Body of pancreas (tissue), 4 donors: ENCODE measurements around the gene MSL2. TPM values are rescaled to one million over a fixed set of nuclear protein-coding genes. Genes with fewer than 3 reads are reported as not detected.

Experiments used
- ATAC-seq: fragments of 150-250 bp; one replicate; pipeline ENCODE4 v1.9.1; 2016
- DNase-seq, 4 donors: peaks; one replicate each; pipeline ENCODE4 v3.0.0-alpha.2; 2019
- H3K27ac ChIP-seq, 4 donors: fragments of 200-600 bp; sonication (generic); 1 replicate in 3 of 4; 2 replicates in 1 of 4; pipeline versions ENCODE4 v1.5.1 to v1.6.1; 2016 to 2019; ENCODE audit warnings: mild to moderate bottlenecking in 1 of 4, mixed read lengths in 1 of 4, moderate library complexity in 1 of 4
- H3K27me3 ChIP-seq, 2 donors: fragments of 200-600 bp; sonication (generic); one replicate each; pipeline ENCODE4 v1.6.0; 2016; ENCODE audit warnings: mild to moderate bottlenecking in 1 of 2
- H3K36me3 ChIP-seq, 2 donors: fragments of 200-600 bp; sonication (generic); replicated peaks in 1 of 2; 2 replicates each; pipeline ENCODE4 v1.5.1; 2016; ENCODE audit warnings: low read depth in 2 of 2; ENCODE audit not compliant: insufficient read depth in 1 of 2
- H3K4me1 ChIP-seq: fragments of 200-600 bp; sonication (generic); one replicate; pipeline ENCODE4 v1.6.0; 2016
- H3K4me3 ChIP-seq, 2 donors: fragments of 200-600 bp; sonication (generic); 1 replicate in 1 of 2; 2 replicates in 1 of 2; pipeline ENCODE4 v1.5.1; 2016 to 2019
- H3K9me3 ChIP-seq, 3 donors: fragments of 200-600 bp; sonication (generic); 1 replicate in 2 of 3; 2 replicates in 1 of 3; pipeline ENCODE4 v1.5.1; 2016
- POLR2A ChIP-seq, 3 donors: fragments of 450-650 bp; IDR thresholded peaks; one replicate each; pipeline ENCODE4 v1.6.1; 2016; ENCODE audit warnings: antibody characterized with exemption in 3 of 3, mild to moderate bottlenecking in 2 of 3
- WGBS, 2 donors: methylation state at CpG; one replicate each; pipeline ENCODE4 v1.1.5; 2017; 5-methylcytosine and 5-hydroxymethylcytosine counted together
- intact Hi-C: fragments of 100-400 bp; cut with DNase I; formaldehyde crosslinking; loops from one replicate; pipeline ENCODE4 v1.15.1; 2023
- total RNA-seq, 2 donors: library from RNA; depleted of rRNA; stranded (reverse); fragments of >200 nt; gene quantifications; one replicate each; pipeline ENCODE4 v1.1.0, GENCODE V29; 2016
- TF ChIP-seq, protein P1 (sequence below), 7 experiments: fragments of 450-650 bp in 4 of 7; fragments of 200-600 bp in 3 of 7; sonication (generic) in 3 of 7; IDR thresholded peaks; one replicate each; pipeline ENCODE4 v1.5.1; 2016 to 2019; ENCODE audit warnings: antibody characterized with exemption in 7 of 7

The MSL2 gene
- total RNA-seq, 2 donors from 2014 or later, result 17.5 to 19.2 TPM

DNA sequence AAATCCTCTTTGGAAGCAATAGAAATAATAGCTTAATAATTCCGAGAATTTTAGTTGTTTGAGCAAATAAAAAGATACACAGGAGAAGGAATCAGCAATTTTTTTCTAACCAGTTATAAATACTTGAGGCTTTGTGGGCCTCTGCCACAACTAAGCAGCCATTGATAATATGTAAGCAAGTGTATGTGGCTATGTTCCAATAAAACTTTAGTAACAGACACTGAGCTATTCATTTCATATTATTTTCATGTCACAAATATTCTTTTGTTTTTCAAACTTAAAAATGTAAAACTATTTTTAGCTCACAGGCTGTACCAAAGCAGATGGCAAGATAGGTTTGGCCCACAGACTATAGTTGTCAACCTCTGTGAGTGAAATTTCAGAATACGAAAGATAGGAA, 85.7 kb downstream of the MSL2 start:
- intact Hi-C loops, result no loop called here
- ATAC-seq, result no peak
- 88 to 94% methylated on average over 2 of the region's 2 CpGs for WGBS, 2 donors
- Histone ChIP-seq H3K9me3 (no peaks in the 10 kb centered on the region), H3K27me3 (no peaks in the 10 kb centered on the region), H3K4me1 (no peaks in the 10 kb centered on the region), H3K27ac (no peak overlapping the region), H3K36me3 (no peaks in the 10 kb centered on the region), H3K4me3 (no peak overlapping the region)
- TF ChIP-seq, protein P1, sequence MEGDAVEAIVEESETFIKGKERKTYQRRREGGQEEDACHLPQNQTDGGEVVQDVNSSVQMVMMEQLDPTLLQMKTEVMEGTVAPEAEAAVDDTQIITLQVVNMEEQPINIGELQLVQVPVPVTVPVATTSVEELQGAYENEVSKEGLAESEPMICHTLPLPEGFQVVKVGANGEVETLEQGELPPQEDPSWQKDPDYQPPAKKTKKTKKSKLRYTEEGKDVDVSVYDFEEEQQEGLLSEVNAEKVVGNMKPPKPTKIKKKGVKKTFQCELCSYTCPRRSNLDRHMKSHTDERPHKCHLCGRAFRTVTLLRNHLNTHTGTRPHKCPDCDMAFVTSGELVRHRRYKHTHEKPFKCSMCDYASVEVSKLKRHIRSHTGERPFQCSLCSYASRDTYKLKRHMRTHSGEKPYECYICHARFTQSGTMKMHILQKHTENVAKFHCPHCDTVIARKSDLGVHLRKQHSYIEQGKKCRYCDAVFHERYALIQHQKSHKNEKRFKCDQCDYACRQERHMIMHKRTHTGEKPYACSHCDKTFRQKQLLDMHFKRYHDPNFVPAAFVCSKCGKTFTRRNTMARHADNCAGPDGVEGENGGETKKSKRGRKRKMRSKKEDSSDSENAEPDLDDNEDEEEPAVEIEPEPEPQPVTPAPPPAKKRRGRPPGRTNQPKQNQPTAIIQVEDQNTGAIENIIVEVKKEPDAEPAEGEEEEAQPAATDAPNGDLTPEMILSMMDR (IDR thresholded peaks at IDR 0.05), result no peak
- TF ChIP-seq POLR2A (IDR thresholded peaks at IDR 0.05), result no peak
- DNase-seq, result no peak

DNA sequence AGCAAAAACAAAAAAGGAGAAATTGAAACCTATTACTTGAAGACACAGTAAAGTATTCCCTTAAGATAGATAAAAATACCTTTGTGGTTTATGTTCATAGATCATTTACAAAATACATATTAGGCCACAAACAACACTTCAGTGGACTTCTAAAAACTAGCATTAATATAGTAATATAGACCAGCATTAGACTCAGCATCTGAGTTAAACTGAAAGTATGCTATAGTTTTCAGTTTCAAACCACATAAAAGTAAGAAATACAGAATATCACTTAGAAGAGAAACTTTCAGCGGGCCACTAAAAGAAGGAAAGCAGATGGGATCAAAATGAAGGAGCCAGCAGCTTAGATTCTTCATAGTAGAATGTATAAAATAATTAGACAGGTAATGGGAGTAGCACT, 86.6 kb downstream of the MSL2 start:
- H3K27me3 ChIP-seq, result no peaks in the 10 kb centered on the region
- intact Hi-C loops, result no loop called here
- no peak overlapping the region for H3K27ac ChIP-seq
- no peaks in the 10 kb centered on the region for H3K4me1 ChIP-seq
- no peaks in the 10 kb centered on the region for H3K36me3 ChIP-seq
- 84 to 100% methylated on average over 1 of the region's 1 CpG for WGBS, 2 donors
- H3K4me3 ChIP-seq, result no peak overlapping the region
- DNase-seq (no peak), ATAC-seq (no peak)
- TF ChIP-seq POLR2A (IDR thresholded peaks at IDR 0.05), result no peak
- TF ChIP-seq, protein P1 (IDR thresholded peaks at IDR 0.05), result no peak
- H3K9me3 ChIP-seq, result no peaks in the 10 kb centered on the region

DNA sequence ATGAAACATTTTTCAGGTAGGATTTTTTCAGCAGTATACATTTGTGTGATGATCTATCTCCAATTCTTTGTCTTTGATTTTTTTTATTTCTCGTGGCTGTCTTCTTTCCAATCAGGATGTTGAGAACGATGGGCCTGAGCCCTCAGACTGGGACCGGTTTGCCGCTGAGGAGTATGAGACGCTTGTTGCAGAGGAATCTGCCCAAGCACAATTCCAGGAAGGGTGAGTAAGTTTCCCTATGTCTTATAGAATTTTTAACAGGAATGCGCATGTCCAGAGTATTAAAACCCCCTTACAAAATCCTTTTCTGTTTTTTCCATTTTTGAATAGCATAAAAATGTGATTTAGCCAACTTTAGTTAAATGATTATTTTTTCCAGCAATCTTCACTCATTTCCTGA, 90.0 kb downstream of the MSL2 start:
- intact Hi-C loops, result no loop called here
- ATAC-seq (no peak), DNase-seq (no peak)
- H3K36me3 ChIP-seq, result no peaks in the 10 kb centered on the region
- TF ChIP-seq, protein P1 (IDR thresholded peaks at IDR 0.05), result no peak
- TF ChIP-seq POLR2A (IDR thresholded peaks at IDR 0.05), result no peak
- no peaks in the 10 kb centered on the region for H3K9me3 ChIP-seq
- no peaks in the 10 kb centered on the region for H3K4me1 ChIP-seq
- no peaks in the 10 kb centered on the region for H3K27me3 ChIP-seq
- H3K4me3 ChIP-seq, result no peak overlapping the region
- H3K27ac ChIP-seq, result no peak overlapping the region
- 90 to 99% methylated on average over 6 of the region's 6 CpGs for WGBS, 2 donors

DNA sequence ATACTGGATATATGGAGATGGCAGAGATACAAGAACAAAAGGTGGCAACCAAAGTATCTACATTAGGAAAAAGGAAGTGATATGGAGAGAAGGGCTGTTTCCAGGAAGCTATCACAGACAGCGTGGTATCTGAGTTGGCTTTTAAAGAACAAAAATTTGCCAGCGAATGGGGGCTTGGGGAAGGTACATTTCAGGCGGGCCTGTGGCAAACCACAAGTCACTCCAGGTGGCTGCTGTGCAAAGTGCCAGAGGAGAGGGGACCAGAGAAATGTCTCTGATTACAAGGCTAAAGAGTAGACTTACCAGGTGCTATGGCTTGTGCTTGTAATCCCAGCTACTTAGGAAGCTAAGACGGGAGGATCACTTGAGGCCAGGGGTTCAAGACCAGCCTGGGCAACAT, 91.1 kb downstream of the MSL2 start:
- no peak for DNase-seq
- no peaks in the 10 kb centered on the region for H3K36me3 ChIP-seq
- H3K27ac ChIP-seq, result no peak overlapping the region
- TF ChIP-seq POLR2A (IDR thresholded peaks at IDR 0.05), result no peak
- TF ChIP-seq, protein P1 (IDR thresholded peaks at IDR 0.05), result no peak
- 75 to 87% methylated on average over 4 of the region's 4 CpGs for WGBS, 2 donors
- no peak overlapping the region for H3K4me3 ChIP-seq
- no peak for ATAC-seq
- H3K4me1 ChIP-seq, result no peaks in the 10 kb centered on the region
- intact Hi-C loops, result no loop called here
- no peaks in the 10 kb centered on the region for H3K27me3 ChIP-seq
- H3K9me3 ChIP-seq, result no peaks in the 10 kb centered on the region

Other genes with a start within 250 kb of the MSL2 start
- gene PPP2R3A, start 230.6 kb downstream of the MSL2 start, total RNA-seq, result 10 to 100 TPM; 11.2 to 22.4 TPM
- gene PCCB, start 54.0 kb upstream of the MSL2 start, total RNA-seq, result 10 to 100 TPM; 14.5 to 26.4 TPM